H1 (cell line): ENCODE results near the gene SREK1IP1. TPM values are rescaled to one million over a fixed set of nuclear protein-coding genes. Genes with fewer than 3 reads are reported as not detected.

ENCODE experiments used
- GTF2F1 ChIP-seq: IDR thresholded peaks from 2 replicates; pipeline ENCODE4 v1.6.1; 2012; ENCODE audit warnings: low read depth, low read length, improper control_type of control experiment, borderline replicate concordance
- SP1 ChIP-seq: IDR thresholded peaks from 2 replicates; pipeline ENCODE4 v1.6.1; 2011; ENCODE audit warnings: low read depth, low read length
- polyA plus RNA-seq, 7 experiments: library from polyadenylated mRNA; depleted of rRNA in 3 of 7; stranded (reverse) in 5 of 7; unstranded in 2 of 7; fragments of >200 nt in 5 of 7; fragments of 200-250 nt in 2 of 7; gene quantifications; 1 replicate in 5 of 7; 2 replicates in 1 of 7; 4 replicates in 1 of 7; pipeline versions ENCODE4 v1.2.1 to v1.2.3, GENCODE V29; 2011 to 2013; ENCODE audit warnings: missing spikeins in 2 of 7, mixed read lengths in 2 of 7
- total RNA-seq: library from RNA; stranded (reverse); fragmentation: NEBNext Ultra II Directional; extraction: Animal tissue kit (Norgen Biotek cat#: 25700); gene quantifications from 2 replicates; pipeline ENCODE4 v1.2.1, GENCODE V29; 2021

SREK1IP1 gene
- total and polyA plus RNA-seq, 2 of the 8 experiments (the other 6 are each of a cell fraction or from before 2014, with no cell fraction given), result 6.2 to 39.0 TPM

GRCh38 chr5:64788156-64788555 is 19.7 kb upstream of the SREK1IP1 start (continued):
- TF ChIP-seq GTF2F1 (no peak), SP1 (no peak)
